PC-9 (cell line): ENCODE results near the gene ARHGAP35. TPM values are rescaled to one million over a fixed set of nuclear protein-coding genes. Genes with fewer than 3 reads are reported as not detected.

Source experiments
- BruUV-seq: library from RNA; stranded (reverse); fragments of 400-500 nt; replicated peaks from 2 replicates; lab custom pipeline; 2021; lab: Mats Ljungman, UMichigan
- CTCF ChIA-PET: fragments of 300-600 bp; sonication (Branson Sonifier 250); formaldehyde crosslinking; loops from one replicate; lab custom pipeline; 2022; ENCODE audit warnings: antibody characterized with exemption; lab: Charles Lee
- POLR2A ChIA-PET: fragments of 300-600 bp; sonication (Branson Sonifier 250); formaldehyde crosslinking; loops from one replicate; lab custom pipeline; 2022; ENCODE audit warnings: antibody characterized with exemption; ENCODE audit not compliant: unreplicated experiment; lab: Charles Lee
- DNase-seq, 2 experiments: peaks; one replicate each; pipeline versions ENCODE4 v3.0.0 to v3.0.0-alpha.2; 2015 to 2022; ENCODE audit warnings: mixed read lengths in 1 of 2
- H2AFZ ChIP-seq: fragments of 200-600 bp; sonication (generic); 2 replicates; pipeline ENCODE4 v1.8.1; 2017; ENCODE audit warnings: antibody characterized with exemption
- H3F3A ChIP-seq: fragments of 200-600 bp; sonication (generic); 2 replicates; pipeline ENCODE4 v1.8.1; 2017; ENCODE audit warnings: antibody characterized with exemption, mild to moderate bottlenecking, low read depth; ENCODE audit not compliant: insufficient read depth
- H3K27ac ChIP-seq: fragments of 200-600 bp; sonication (generic); 2 replicates; pipeline ENCODE4 v1.6.1; 2016; ENCODE audit warnings: mixed run types
- H3K27me3 ChIP-seq: fragments of 200-600 bp; sonication (generic); 2 replicates; pipeline ENCODE4 v1.6.1; 2016; ENCODE audit warnings: low read depth, mixed run types; ENCODE audit not compliant: insufficient read depth
- H3K36me3 ChIP-seq: fragments of 200-600 bp; sonication (generic); 2 replicates; pipeline ENCODE4 v1.6.1; 2016; ENCODE audit warnings: low read depth, mixed run types
- H3K4me1 ChIP-seq: fragments of 200-600 bp; sonication (generic); replicated peaks from 2 replicates; pipeline ENCODE4 v1.6.1; 2016; ENCODE audit warnings: mixed run types; ENCODE audit not compliant: insufficient read depth
- H3K4me2 ChIP-seq: fragments of 200-600 bp; sonication (generic); 2 replicates; pipeline ENCODE4 v1.6.1; 2017; ENCODE audit warnings: mixed run types
- H3K4me3 ChIP-seq: fragments of 200-600 bp; sonication (generic); 2 replicates; pipeline ENCODE4 v1.6.1; 2016; ENCODE audit warnings: mixed run types
- H3K79me2 ChIP-seq: fragments of 200-600 bp; sonication (generic); 2 replicates; pipeline ENCODE4 v1.6.1; 2017; ENCODE audit warnings: low read depth, mixed run types
- H3K9me2 ChIP-seq: fragments of 200-600 bp; sonication (generic); 2 replicates; pipeline ENCODE4 v1.8.1; 2017; ENCODE audit warnings: mild to moderate bottlenecking; ENCODE audit not compliant: insufficient read depth
- H3K9me3 ChIP-seq: fragments of 200-600 bp; sonication (generic); 2 replicates; pipeline ENCODE4 v1.8.1; 2016; ENCODE audit warnings: low read depth; ENCODE audit not compliant: insufficient read depth
- H4K20me1 ChIP-seq: fragments of 200-600 bp; sonication (generic); 2 replicates; pipeline ENCODE4 v1.8.1; 2017; ENCODE audit not compliant: insufficient read depth
- EZH2 ChIP-seq: fragments of 200-600 bp; sonication (generic); IDR thresholded peaks from 2 replicates; pipeline ENCODE4 v1.8.0; 2017; ENCODE audit warnings: antibody characterized with exemption, low read depth
- intact Hi-C: fragments of 100-400 bp; cut with micrococcal nuclease; formaldehyde crosslinking; loops from one replicate; pipeline ENCODE4 v1.10.0; 2022; ENCODE audit not compliant: unreplicated experiment
- total RNA-seq: library from RNA; stranded (reverse); gene quantifications from 2 replicates; pipeline ENCODE4 v1.2.3, GENCODE V29; 2021
- TF ChIP-seq, protein P1 (sequence below): fragments of 200-600 bp; sonication (generic); conservative IDR thresholded peaks from 2 replicates; pipeline ENCODE4 v1.6.1; 2017; ENCODE audit warnings: mixed run types, antibody characterized with exemption, mild to moderate bottlenecking, moderate library complexity

ARHGAP35 gene
- total RNA-seq, 1 experiment from 2014 or later: 104 TPM

GRCh38 chr19:46824890-46825730 is 35.7 kb upstream of the ARHGAP35 start:
- peak overlapping the region; percentile 17; the same call in 1 of the 2 replicates for H2AFZ ChIP-seq
- H3K4me1 ChIP-seq: peaks cover 60% of the 10 kb centered on the region

DNA sequence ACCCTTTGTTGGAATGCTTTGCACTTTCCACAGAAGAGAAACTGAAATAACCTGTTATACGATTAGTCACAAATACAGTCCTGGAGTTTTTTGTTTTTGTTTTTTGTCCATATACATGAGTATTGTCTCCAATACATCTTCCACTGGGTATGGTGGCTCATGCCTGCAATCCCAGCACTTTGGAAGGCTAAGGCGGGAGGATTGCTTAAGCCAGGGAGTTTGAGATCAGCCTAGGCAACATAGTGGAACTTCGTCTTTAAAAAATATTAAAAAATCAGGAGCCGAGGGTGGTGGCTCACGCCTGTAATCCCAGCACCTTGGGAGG is 35.1 kb upstream of the ARHGAP35 start:
- H4K20me1 ChIP-seq: no peaks in the 10 kb centered on the region
- no TSS peak for BruUV-seq
- no peaks in the 10 kb centered on the region for H3K9me3 ChIP-seq
- no peak overlapping the region; the same call in 1 of the 2 replicates for H3K4me3 ChIP-seq
- intact Hi-C loops: loop anchor here (1.0 kb wide), 1 partner anchor 37 kb away; the partner anchor contains the start of gene SLC1A5
- peak overlapping the region; percentile 43 for H3K4me2 ChIP-seq
- H3F3A ChIP-seq: peaks cover 48% of the 10 kb centered on the region
- ChIA-PET CTCF (no interaction called here), POLR2A (interaction anchor here (0.6 kb wide), 1 partner anchor 37 kb away, joined by 7 read pairs; the partner anchor contains the start of gene SLC1A5)
- no peaks in the 10 kb centered on the region for H3K36me3 ChIP-seq
- H3K27me3 ChIP-seq: no peaks in the 10 kb centered on the region
- DNase-seq: peak in 1 of 2 experiments; percentile 93
- H3K27ac ChIP-seq: peak overlapping the region; percentile 49
- no peaks in the 10 kb centered on the region for H3K9me2 ChIP-seq
- H2AFZ ChIP-seq: no peak overlapping the region
- H3K4me1 ChIP-seq: peaks cover 57% of the 10 kb centered on the region
- no peaks in the 10 kb centered on the region for H3K79me2 ChIP-seq
- no peak for TF ChIP-seq EZH2
- TF ChIP-seq, protein P1, sequence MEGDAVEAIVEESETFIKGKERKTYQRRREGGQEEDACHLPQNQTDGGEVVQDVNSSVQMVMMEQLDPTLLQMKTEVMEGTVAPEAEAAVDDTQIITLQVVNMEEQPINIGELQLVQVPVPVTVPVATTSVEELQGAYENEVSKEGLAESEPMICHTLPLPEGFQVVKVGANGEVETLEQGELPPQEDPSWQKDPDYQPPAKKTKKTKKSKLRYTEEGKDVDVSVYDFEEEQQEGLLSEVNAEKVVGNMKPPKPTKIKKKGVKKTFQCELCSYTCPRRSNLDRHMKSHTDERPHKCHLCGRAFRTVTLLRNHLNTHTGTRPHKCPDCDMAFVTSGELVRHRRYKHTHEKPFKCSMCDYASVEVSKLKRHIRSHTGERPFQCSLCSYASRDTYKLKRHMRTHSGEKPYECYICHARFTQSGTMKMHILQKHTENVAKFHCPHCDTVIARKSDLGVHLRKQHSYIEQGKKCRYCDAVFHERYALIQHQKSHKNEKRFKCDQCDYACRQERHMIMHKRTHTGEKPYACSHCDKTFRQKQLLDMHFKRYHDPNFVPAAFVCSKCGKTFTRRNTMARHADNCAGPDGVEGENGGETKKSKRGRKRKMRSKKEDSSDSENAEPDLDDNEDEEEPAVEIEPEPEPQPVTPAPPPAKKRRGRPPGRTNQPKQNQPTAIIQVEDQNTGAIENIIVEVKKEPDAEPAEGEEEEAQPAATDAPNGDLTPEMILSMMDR: 0 out of 2 replicates have a peak, but pooled peaks have one; percentile 9

More at GRCh38 chr19:46824890-46825730, 35.7 kb upstream of the ARHGAP35 start:
- Histone ChIP-seq H3K4me2 (peak overlapping the region; percentile 43), H3F3A (peaks cover 49% of the 10 kb centered on the region), H3K79me2 (no peaks in the 10 kb centered on the region), H4K20me1 (no peaks in the 10 kb centered on the region), H3K27me3 (no peaks in the 10 kb centered on the region), H3K27ac (peak overlapping the region; percentile 49), H3K36me3 (no peaks in the 10 kb centered on the region), H3K9me3 (no peaks in the 10 kb centered on the region), H3K4me3 (no peak overlapping the region), H3K9me2 (no peaks in the 10 kb centered on the region)
- no peak for DNase-seq
- ChIA-PET CTCF (interaction anchor here (0.6 kb wide), 1 partner anchor 92 kb away, joined by 3 read pairs; no protein-coding TSS in a partner anchor), POLR2A (no interaction called here)
- TF ChIP-seq, protein P1: peak; percentile 31; the same call in 1 of the 2 replicates
- no peak for TF ChIP-seq EZH2
- no TSS peak for BruUV-seq
- intact Hi-C loops: loop anchor here (1.0 kb wide), 1 partner anchor 37 kb away; the partner anchor contains the start of gene SLC1A5

- Histone ChIP-seq H3K79me2 (no peaks in the 10 kb centered on the region), H3F3A (peaks cover 58% of the 10 kb centered on the region), H4K20me1 (no peaks in the 10 kb centered on the region), H3K4me2 (no peak overlapping the region), H3K9me3 (no peaks in the 10 kb centered on the region), H3K36me3 (no peaks in the 10 kb centered on the region), H3K9me2 (no peaks in the 10 kb centered on the region), H3K4me3 (no peak overlapping the region), H3K27ac (no peak overlapping the region; the same call in 1 of the 2 replicates), H3K27me3 (no peaks in the 10 kb centered on the region), H3K4me1 (peaks cover 51% of the 10 kb centered on the region), H2AFZ (no peak overlapping the region)
- TF ChIP-seq, protein P1: no peak
- TF ChIP-seq EZH2: no peak
- ChIA-PET CTCF (no interaction called here), POLR2A (interaction anchor here (0.7 kb wide), 2 partner anchors 63 to 285 kb away, joined by 29 to 33 read pairs; partner anchors contain the start of gene ZC3H4)
- BruUV-seq: no TSS peak
- intact Hi-C loops: no loop called here
- DNase-seq: no peak
Observed at GRCh38 chr19:46828484-46828883, 32.3 kb upstream of the ARHGAP35 start.
